GM18526 (cell line): ENCODE data around the gene NPHP1.

Experiments
- POLR2A ChIP-seq: IDR thresholded peaks from 3 replicates; pipeline ENCODE4 v1.6.1; 2011; ENCODE audit not compliant: insufficient read length; ENCODE audit errors: extremely low read depth

Gene NPHP1

DNA sequence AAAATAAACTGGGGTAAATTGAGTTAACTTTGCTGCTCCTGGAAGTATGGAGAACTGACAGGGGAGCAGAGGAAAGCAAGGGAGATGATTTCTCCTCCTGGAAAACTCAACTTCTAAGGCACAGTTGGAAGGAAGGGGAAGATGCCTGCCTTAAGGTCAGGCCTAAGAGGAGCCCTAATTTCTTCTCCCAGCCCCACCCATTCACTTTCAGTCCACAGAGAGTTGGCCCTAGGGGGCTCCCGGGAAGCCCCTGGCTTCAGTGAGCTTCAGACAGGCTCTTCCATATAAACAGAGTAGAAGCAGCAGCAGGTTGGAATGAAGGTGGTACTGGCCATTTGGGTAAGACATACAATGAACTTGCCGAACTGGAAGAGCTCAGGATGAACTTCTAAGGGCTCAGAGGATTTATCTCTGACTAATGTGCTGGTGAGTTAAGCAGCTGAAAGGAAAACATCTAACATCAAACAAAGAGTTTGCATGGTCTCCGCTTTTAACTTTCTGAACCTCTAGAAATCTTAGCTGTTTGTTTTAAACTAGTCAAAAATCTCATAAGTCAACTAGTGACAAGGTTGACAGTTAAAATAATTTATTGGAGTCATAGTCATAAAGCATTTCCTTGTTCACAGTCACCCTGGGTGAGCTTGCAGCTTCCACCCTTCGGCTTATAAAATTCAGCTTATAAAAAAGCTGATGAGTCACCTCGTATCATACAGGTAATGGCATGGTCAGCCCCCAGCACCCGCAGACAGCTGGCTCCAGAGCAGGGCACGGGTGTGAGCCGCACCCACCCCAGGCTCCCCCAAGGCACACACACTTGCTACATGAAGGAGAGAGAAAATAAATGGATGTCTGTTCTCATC is 99.0 kb downstream of the NPHP1 start:
- no peak for TF ChIP-seq POLR2A

DNA sequence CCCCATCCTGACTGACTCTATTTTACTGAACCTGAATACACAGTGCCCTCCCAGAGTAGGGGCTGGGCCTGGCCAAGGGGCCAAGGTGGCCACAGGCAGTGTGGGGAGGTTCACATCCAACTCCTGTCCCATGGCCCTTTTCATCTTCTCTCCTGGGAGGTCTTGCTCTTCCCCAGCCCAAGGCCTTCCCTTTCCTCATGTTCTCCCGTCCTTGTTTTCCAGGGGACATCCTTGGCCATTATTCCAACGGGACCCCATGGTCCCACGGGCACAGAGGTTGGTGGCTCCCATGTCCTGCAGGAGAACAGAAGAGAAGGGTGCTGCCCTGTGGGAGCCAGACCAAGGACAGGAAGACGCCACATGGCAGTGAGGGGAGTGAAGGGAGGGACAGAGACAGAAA is 99.6 kb downstream of the NPHP1 start:
- TF ChIP-seq POLR2A = no peak

DNA sequence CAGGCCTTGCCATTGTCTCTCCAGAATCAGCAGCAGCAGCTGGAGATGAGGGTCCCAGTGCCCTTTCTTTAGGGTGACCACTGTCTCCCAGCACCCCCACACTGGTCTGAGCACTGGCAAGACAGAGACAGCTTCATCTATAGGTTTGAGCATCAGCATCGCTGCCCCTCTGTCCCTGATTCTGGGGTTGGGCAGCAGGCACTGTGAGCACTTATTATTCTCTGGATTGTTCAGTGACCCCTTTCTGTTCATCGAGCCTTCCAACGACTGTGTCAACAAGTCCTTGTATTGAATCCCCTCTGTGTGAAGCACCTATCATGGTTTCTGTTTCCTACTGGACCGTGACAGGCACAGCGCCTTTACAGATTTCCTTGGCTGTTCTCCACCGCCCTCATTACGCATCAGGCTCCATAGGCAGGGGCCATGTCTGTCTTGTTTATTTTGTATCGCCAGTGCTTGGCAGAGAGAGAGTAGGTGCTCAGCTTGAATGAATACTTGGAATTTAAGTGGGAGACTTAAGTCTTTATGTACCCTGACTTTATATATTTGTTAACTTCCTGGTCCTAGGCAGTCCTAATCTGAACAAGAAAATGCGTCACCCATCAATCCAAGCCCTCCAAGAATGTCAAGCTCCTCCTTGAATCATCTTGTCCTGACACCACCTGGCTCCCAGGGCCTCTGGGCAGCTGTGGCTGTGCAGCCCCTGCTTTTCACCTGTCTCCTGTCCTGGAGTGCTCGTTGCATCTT is 100.6 kb downstream of the NPHP1 start:
- no peak for TF ChIP-seq POLR2A

DNA sequence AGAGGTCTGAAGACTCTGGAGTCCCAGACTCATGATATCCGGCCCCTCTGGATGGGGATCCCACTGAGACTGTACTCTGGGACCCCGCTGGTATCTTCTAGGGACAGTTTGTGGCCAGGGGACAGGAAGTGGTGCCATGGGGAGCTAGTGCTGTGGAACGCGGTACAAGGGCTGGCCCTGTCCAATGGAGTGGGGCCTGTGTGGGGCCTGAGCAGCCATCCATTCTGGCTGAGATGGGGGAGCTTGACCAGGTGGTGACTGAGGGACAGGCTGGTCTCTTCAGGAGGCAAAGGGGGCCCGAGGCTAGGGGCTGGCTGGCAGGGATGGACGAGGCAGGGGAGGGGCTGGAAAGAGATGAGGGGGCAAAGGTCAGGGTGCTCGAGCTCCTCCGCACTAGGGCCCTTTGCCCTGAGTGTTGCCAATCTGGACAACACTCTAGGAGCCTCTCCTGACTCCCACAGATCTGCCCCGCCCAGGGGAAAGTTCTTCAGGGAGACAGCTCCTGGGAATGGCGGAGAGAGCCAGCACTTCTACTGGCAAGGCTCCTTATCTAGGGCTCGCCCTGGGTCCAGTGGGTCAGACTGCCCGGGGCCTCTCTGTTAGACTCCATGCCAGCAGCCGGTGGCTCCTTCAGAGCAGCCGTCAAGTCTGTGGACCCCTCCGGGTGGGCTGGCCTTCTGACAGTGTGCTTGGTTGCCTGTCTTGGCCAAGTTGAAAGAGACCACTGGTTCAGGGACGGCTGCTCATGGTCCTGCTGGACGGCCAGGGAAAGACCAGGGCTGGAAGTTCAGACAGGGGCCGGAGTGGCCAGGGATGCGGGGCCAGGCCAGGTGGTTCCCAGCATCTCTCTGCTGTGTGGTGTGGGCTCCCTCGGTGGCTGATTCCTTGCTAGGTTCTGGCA is 101.5 kb downstream of the NPHP1 start:
- TF ChIP-seq POLR2A = no peak

DNA sequence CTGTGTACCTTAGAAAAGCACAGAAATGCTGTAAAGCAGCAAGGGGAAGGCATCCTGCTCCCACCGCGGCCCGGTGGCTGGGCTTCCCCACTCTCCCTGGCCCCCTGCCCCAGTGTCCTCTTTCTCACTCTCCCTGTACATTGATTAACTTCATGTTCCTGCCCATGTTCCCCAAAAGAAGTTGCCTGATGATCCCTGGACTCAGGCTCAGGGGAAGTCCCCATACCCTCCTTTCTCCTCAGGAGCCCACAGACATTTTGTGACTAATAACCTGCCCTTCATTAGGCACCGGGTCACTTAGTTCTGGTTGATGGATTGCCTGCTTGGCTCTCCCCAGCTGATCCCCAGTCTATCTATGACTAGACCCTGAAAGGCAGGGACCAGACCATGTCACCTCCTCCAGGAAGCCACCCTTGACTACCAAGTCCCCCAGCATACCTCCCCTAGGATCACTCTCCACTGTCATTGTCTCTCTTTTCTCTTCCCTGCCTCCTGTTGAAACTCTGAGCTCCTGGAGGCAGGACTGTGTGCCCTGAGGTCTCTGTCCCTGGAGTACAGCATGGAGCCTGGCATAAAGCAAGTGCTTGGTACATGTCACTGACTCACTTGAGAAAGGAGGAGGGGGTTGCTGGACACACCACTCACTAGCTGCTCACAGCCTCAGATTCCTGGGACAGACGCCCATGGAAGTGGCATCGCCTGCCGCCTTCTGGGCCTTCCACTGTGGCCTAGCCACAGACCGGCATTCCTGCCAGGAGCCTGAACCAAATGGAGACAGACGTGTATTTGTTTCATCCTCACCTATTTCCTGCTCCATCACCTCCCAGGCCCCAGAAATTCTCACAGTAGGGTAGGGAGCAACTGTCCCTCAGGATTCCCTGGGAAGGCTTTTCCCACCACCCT is 102.7 kb downstream of the NPHP1 start:
- no peak for TF ChIP-seq POLR2A

DNA sequence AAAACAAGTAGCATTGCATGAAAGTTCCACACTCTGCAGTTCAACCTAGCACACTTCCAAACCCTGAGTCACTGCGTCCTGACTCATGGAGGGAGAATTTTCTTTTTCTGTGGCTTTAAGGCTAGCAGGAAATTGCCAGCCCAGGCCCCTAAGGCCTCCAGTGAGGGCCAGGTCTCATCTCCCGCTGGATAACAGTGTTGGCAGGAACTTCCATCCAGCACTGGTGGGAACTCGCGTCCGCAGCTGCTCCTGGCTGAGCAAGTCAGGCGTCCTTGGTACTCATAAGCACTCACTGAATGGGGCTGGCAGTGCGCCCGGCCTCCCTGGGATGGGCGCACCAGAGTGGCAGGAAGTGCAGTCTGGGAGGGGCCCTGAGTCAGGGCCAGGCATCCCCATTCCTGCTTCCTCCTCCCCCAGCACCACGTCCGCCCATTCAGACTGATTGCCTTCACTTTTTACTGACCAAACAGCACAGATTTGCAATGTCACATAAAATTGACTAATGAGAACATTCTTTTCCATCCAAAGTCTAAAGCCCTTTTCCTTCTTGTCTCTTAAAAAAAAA is 103.5 kb downstream of the NPHP1 start:
- no peak for TF ChIP-seq POLR2A

DNA sequence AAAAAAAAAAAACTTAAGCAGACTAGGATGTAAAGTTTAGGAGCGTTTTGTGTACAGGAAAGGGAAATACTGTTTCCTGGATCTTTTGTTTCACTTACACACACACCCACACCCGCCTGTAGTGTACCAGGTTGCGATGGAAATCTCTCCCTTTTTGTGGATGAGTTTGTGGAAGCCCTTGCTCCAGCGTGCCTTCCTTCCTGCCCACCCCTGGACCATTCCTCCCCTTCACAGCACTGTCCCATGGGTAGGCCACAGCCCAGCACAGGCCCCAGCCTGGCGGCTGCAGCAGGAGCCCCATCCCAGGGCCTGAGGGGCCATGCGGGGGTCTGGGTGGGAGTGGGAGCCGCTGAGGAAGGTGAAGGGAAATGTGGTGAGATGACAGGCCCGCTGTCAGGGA is 104.3 kb downstream of the NPHP1 start:
- no peak for TF ChIP-seq POLR2A

DNA sequence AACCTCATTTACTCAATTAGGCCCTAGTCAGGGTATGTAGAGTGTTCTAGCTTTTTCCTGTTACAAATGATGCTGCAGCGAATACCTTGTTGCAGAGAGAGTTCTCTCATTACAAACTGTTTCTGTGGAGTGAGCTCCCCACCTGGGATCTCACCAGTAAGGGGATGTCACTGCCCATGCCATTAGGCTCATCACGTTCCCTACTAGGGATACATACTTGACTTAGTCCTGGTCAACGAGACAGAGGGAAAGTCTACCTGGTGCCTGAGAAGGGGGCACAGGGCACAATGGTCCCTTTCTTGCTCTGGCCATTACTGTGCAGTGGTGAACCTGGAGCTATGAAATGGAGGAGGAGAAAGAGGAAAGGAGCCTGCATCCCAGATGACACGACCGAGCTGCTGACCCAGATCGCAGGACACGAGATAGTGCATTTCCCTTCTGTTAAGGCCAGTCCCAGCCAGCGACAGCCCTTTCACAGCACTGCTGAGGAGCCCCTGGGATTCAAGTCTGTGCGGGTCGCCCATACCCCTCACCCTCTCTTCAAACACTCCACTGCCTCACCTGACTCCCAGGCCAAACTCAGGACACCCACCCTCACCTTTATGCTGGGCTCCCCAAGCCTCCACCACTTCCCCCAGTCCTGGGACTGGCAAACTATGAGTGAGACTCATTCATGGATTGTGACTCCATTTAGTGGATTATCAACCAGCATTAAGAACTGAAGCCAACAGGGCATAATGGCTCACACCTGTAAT is 105.2 kb downstream of the NPHP1 start:
- no peak for TF ChIP-seq POLR2A

DNA sequence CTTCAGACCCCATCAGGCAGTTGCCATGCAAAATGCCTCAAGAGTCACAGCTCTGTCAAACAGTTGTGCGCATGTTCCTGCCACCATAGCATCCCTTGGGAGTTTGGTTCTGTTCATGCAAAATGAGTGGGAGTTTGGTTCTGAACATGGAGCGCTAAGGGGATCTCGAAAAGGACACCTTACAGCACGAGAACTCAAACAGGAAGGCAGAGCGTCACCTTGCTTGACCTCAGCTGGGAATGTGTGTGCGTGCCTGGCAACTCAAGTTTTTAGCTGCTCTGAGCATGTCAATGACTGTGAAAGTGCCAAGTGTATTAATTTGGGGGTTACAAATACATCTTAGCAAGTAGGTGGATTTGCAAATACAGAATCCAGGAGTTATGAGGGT is 105.8 kb downstream of the NPHP1 start:
- TF ChIP-seq POLR2A = no peak

DNA sequence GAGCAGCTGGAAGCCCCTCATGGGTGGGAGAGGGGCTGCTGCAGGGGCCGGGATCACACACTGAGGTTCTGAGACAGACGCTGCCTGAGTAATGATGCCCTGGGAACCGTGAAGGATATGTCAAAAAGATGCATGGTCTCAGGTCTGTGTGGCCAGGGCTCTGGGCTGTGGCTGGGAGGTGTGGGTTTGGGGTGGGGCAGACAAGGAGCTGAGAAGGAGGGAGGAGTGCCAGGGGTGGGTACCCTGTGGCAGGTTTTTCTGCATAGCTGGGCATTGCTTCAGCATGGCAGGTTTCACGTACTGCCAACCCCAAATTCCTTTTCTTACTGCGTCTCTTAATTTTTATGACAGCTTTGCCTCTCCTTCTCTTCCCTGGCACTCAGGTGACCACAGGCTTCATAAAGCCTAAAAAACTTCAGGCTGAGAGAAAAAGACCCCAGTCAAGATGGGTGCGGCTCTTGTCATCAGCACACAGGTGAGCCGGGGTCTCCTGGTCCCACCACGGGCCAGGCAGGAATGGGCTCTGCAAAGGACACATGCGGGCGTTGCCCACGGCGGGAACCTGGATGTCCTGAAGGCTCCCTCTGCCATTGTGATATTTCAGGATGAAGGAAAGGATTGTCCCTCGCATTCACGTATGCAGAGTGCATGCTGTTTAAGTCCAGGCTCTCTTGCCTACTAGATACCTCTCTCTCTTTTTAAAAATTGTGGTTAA is 107.2 kb downstream of the NPHP1 start:
- no peak for TF ChIP-seq POLR2A

DNA sequence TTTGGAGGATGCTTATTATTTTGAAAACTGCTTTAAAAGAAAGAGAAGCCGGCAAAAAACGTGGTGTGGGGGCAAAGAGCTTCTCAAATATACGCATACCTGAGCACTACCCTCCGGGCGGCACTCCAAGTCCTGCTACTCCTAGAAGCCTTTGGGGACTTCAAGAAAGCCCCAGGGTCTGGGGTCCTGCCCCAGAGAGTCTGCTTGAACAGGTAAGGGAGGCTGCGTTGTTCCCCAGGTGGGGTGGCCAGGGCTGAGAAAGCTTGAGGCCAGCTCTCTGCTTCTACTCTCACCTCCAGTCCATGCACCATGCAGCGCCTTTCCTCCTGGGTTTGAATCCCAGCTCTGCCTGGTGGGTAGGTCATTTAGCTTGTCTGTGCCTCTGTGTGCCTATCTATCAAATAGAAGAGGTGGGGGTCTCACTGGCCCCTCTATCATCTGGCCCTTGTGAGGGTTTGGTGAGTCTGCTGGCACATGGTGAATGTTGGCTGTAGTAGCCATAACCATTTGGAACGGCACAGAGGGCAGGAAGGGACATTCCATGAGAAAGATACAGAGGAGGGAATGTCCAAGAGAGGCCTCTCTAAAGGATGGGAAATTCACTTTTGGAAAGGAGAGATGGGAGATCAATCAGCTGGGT is 108.7 kb downstream of the NPHP1 start:
- no peak for TF ChIP-seq POLR2A
